ENCODE data around the gene MAP3K5.

DNA sequence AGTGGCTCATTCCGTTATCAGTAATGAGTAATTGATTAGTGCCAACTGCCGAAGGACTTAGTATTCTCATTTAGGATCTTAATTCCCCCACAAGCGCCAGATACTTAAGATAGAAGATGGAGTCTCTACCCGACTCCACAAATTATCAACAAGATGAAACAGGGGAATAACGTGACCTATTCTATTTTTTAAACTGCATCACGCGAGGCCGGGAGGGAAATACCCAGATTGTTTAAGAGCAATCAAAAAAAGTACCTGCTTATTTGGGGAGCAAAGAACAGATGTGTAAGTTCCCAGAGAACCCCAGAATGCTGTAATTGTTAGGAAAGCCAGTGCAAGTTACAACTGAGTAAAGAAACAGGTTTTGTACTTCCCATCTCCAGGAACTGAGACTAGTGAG, 1.1 kb upstream of the MAP3K5 start:
- TF ChIP-seq POLR2A (IDR thresholded peaks at IDR 0.05) = no peak
- TF ChIP-seq, protein P1, sequence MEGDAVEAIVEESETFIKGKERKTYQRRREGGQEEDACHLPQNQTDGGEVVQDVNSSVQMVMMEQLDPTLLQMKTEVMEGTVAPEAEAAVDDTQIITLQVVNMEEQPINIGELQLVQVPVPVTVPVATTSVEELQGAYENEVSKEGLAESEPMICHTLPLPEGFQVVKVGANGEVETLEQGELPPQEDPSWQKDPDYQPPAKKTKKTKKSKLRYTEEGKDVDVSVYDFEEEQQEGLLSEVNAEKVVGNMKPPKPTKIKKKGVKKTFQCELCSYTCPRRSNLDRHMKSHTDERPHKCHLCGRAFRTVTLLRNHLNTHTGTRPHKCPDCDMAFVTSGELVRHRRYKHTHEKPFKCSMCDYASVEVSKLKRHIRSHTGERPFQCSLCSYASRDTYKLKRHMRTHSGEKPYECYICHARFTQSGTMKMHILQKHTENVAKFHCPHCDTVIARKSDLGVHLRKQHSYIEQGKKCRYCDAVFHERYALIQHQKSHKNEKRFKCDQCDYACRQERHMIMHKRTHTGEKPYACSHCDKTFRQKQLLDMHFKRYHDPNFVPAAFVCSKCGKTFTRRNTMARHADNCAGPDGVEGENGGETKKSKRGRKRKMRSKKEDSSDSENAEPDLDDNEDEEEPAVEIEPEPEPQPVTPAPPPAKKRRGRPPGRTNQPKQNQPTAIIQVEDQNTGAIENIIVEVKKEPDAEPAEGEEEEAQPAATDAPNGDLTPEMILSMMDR (IDR thresholded peaks at IDR 0.05) = no peak
